ENCODE data around the gene SDHAF4. TPM values are rescaled to one million over a fixed set of nuclear protein-coding genes. Genes with fewer than 3 reads are reported as not detected.

SDHAF4 gene
- total and polyA plus RNA-seq, 2 of the 13 experiments (the other 11 are each of a cell fraction or from before 2014, with no cell fraction given) = 7.5 to 10.8 TPM

DNA sequence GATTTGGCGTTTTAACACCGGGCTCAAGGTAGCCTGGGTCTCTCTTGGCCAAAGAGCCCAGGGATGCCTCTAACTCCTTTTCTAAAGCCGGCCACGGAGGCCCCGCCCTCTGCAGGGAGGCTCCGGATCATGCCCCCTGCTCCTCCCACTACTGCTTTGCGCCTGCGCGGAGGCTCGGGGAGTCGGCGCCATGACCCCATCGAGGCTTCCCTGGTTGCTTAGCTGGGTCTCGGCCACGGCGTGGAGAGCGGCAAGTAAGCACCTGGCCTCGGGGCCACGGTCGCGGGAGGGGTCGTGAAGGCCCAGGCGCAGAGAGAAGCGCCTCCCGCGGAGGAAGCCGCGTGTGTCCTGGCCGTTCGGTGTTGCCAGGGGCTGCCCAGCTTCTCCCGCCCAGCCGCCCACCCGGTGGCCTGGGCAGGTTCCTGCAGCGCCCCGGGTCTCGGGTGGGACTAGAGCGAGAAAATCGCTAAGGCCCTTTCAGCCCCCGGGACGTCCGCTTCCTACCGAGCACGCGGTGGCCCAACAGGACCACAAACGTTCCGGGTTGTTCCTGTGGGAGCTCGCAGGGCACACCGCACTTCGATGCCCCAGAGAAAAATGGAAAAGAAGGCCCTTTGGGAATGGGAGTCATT is at the start of gene SDHAF4 (continued):
- TF ChIP-seq ZNF546 (CRISPR knock-in tag; conservative IDR thresholded peaks at IDR 0.05) (peak; percentile 67; the same call in 1 of the 2 replicates), RFX5 (IDR thresholded peaks at IDR 0.05; ENCODE audit: low read depth, low read length) (no peak), PAWR (CRISPR knock-in tag; IDR thresholded peaks at IDR 0.05; ENCODE audit: borderline replicate concordance) (peak; percentile 74; the same call in 1 of the 2 replicates), TCF12 (IDR thresholded peaks at IDR 0.05) (no peak), TCF12 (CRISPR knock-in tag; IDR thresholded peaks at IDR 0.05) (peak; percentile 59; the same call in 1 of the 2 replicates), ZNF850 (CRISPR knock-in tag; conservative IDR thresholded peaks at IDR 0.05) (no peak), FOXK1 (CRISPR knock-in tag; IDR thresholded peaks at IDR 0.05; ENCODE audit: borderline replicate concordance, low read depth) (no peak), ZNF619 (CRISPR knock-in tag; IDR thresholded peaks at IDR 0.05) (peak; percentile 89; the same call in 1 of the 2 replicates), RFXANK (CRISPR knock-in tag; IDR thresholded peaks at IDR 0.05) (no peak), CEBPB (IDR thresholded peaks at IDR 0.05; ENCODE audit: borderline replicate concordance, low read depth, low read length) (no peak), ZNF550 (CRISPR knock-in tag; IDR thresholded peaks at IDR 0.05; ENCODE audit: borderline replicate concordance) (0 out of 2 replicates have a peak, but pooled peaks have one; percentile 33), TBL1XR1 (IDR thresholded peaks at IDR 0.05; ENCODE audit: borderline replicate concordance, low read length, partially characterized antibody) (no peak), NFIB (CRISPR knock-in tag; IDR thresholded peaks at IDR 0.05; ENCODE audit: borderline replicate concordance) (no peak), NCOA2 (CRISPR knock-in tag; IDR thresholded peaks at IDR 0.05) (peak; percentile 38; the same call in 1 of the 2 replicates), GZF1 (CRISPR knock-in tag; IDR thresholded peaks at IDR 0.05) (0 out of 2 replicates have a peak, but pooled peaks have one; percentile 60), MEF2D (CRISPR knock-in tag; IDR thresholded peaks at IDR 0.05) (peak; percentile 78; the same call in 1 of the 2 replicates), ZNF335 (CRISPR knock-in tag; IDR thresholded peaks at IDR 0.05) (no peak), SMARCE1 (IDR thresholded peaks at IDR 0.05; ENCODE audit: borderline replicate concordance) (no peak), GPN1 (CRISPR knock-in tag; IDR thresholded peaks at IDR 0.05; ENCODE audit: borderline replicate concordance) (no peak)
- TF ChIP-seq, protein P1, sequence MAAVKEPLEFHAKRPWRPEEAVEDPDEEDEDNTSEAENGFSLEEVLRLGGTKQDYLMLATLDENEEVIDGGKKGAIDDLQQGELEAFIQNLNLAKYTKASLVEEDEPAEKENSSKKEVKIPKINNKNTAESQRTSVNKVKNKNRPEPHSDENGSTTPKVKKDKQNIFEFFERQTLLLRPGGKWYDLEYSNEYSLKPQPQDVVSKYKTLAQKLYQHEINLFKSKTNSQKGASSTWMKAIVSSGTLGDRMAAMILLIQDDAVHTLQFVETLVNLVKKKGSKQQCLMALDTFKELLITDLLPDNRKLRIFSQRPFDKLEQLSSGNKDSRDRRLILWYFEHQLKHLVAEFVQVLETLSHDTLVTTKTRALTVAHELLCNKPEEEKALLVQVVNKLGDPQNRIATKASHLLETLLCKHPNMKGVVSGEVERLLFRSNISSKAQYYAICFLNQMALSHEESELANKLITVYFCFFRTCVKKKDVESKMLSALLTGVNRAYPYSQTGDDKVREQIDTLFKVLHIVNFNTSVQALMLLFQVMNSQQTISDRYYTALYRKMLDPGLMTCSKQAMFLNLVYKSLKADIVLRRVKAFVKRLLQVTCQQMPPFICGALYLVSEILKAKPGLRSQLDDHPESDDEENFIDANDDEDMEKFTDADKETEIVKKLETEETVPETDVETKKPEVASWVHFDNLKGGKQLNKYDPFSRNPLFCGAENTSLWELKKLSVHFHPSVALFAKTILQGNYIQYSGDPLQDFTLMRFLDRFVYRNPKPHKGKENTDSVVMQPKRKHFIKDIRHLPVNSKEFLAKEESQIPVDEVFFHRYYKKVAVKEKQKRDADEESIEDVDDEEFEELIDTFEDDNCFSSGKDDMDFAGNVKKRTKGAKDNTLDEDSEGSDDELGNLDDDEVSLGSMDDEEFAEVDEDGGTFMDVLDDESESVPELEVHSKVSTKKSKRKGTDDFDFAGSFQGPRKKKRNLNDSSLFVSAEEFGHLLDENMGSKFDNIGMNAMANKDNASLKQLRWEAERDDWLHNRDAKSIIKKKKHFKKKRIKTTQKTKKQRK (IDR thresholded peaks at IDR 0.05; ENCODE audit: low read length) = no peak
- TF ChIP-seq, protein P2, sequence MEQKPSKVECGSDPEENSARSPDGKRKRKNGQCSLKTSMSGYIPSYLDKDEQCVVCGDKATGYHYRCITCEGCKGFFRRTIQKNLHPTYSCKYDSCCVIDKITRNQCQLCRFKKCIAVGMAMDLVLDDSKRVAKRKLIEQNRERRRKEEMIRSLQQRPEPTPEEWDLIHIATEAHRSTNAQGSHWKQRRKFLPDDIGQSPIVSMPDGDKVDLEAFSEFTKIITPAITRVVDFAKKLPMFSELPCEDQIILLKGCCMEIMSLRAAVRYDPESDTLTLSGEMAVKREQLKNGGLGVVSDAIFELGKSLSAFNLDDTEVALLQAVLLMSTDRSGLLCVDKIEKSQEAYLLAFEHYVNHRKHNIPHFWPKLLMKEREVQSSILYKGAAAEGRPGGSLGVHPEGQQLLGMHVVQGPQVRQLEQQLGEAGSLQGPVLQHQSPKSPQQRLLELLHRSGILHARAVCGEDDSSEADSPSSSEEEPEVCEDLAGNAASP (CRISPR knock-in tag; IDR thresholded peaks at IDR 0.05; ENCODE audit: borderline replicate concordance) = peak; percentile 57; the same call in 1 of the 2 replicates
- TF ChIP-seq, protein P3, sequence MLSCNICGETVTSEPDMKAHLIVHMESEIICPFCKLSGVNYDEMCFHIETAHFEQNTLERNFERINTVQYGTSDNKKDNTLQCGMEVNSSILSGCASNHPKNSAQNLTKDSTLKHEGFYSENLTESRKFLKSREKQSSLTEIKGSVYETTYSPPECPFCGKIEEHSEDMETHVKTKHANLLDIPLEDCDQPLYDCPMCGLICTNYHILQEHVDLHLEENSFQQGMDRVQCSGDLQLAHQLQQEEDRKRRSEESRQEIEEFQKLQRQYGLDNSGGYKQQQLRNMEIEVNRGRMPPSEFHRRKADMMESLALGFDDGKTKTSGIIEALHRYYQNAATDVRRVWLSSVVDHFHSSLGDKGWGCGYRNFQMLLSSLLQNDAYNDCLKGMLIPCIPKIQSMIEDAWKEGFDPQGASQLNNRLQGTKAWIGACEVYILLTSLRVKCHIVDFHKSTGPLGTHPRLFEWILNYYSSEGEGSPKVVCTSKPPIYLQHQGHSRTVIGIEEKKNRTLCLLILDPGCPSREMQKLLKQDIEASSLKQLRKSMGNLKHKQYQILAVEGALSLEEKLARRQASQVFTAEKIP (CRISPR knock-in tag; IDR thresholded peaks at IDR 0.05; ENCODE audit: borderline replicate concordance) = no peak
- TF ChIP-seq, protein P4, sequence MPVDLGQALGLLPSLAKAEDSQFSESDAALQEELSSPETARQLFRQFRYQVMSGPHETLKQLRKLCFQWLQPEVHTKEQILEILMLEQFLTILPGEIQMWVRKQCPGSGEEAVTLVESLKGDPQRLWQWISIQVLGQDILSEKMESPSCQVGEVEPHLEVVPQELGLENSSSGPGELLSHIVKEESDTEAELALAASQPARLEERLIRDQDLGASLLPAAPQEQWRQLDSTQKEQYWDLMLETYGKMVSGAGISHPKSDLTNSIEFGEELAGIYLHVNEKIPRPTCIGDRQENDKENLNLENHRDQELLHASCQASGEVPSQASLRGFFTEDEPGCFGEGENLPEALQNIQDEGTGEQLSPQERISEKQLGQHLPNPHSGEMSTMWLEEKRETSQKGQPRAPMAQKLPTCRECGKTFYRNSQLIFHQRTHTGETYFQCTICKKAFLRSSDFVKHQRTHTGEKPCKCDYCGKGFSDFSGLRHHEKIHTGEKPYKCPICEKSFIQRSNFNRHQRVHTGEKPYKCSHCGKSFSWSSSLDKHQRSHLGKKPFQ (CRISPR knock-in tag; IDR thresholded peaks at IDR 0.05; ENCODE audit: insufficient replicate concordance) = peak; percentile 89

Measured in HepG2 (cell line).